ENCODE data around the gene GJA5.

GJA5 gene

GRCh38 chr1:147721716-147722115 lies 38.7 kb downstream of the GJA5 start:
- no peak for DNase-seq (ENCODE audit: low read depth)
- no peak overlapping the region for H3K4me3 ChIP-seq (ENCODE audit: low read depth, low read length)
- TF ChIP-seq, protein P1, sequence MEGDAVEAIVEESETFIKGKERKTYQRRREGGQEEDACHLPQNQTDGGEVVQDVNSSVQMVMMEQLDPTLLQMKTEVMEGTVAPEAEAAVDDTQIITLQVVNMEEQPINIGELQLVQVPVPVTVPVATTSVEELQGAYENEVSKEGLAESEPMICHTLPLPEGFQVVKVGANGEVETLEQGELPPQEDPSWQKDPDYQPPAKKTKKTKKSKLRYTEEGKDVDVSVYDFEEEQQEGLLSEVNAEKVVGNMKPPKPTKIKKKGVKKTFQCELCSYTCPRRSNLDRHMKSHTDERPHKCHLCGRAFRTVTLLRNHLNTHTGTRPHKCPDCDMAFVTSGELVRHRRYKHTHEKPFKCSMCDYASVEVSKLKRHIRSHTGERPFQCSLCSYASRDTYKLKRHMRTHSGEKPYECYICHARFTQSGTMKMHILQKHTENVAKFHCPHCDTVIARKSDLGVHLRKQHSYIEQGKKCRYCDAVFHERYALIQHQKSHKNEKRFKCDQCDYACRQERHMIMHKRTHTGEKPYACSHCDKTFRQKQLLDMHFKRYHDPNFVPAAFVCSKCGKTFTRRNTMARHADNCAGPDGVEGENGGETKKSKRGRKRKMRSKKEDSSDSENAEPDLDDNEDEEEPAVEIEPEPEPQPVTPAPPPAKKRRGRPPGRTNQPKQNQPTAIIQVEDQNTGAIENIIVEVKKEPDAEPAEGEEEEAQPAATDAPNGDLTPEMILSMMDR (IDR thresholded peaks at IDR 0.05; ENCODE audit: control insufficient read depth, extremely low read depth, insufficient read depth) = no peak

DNA sequence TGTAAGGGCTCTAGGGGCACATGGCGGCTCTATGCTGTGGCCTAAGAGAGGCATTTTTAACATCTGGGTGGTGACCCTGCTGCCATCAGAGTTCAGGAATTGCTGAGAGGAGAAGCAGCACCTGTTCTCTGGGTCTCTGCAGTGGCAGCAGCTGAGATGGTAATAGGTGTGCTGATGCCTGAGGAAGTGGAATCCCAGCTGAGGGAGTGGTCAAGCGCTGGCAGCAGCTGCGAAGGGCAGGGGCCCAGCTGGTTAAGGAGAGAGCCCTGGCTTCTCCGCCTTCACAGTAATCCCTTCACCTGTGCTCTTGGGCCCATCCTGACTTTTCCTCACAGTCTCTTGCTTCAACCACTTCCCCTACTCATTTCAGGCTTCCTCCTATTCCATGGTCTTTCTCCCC lies 39.8 kb downstream of the GJA5 start:
- TF ChIP-seq, protein P1 (IDR thresholded peaks at IDR 0.05; ENCODE audit: control insufficient read depth, extremely low read depth, insufficient read depth) = no peak
- DNase-seq (ENCODE audit: low read depth) = no peak
- H3K4me3 ChIP-seq (ENCODE audit: low read depth, low read length) = no peak overlapping the region

GRCh38 chr1:147719711-147720225 lies 40.6 kb downstream of the GJA5 start:
- DNase-seq (ENCODE audit: low read depth) = no peak
- no peak overlapping the region for H3K4me3 ChIP-seq (ENCODE audit: low read depth, low read length)
- TF ChIP-seq, protein P1 (IDR thresholded peaks at IDR 0.05; ENCODE audit: control insufficient read depth, extremely low read depth, insufficient read depth) = no peak

GRCh38 chr1:147719029-147719698 lies 41.2 kb downstream of the GJA5 start:
- TF ChIP-seq, protein P1 (IDR thresholded peaks at IDR 0.05; ENCODE audit: control insufficient read depth, extremely low read depth, insufficient read depth) = no peak
- no peak for DNase-seq (ENCODE audit: low read depth)
- no peak overlapping the region for H3K4me3 ChIP-seq (ENCODE audit: low read depth, low read length)

DNA sequence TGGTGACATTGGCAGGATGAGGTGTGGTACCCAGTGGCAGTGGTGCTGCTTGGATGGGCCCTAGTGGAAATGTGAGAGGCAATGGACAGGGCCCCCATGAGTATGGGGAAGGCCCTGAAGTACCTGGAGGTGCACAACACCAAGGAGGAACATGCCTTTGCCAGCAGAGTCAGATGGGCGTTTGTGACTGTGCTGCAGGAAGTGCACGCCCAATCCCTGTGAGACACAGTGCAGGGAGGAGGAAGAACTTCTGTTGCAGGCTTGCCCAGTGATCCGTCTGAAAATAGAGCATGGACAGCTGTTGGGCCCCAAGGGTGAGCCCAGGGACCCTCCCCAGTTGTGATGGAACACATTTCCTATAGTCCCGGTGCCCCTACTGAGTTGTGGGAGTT lies 42.7 kb downstream of the GJA5 start:
- H3K4me3 ChIP-seq (ENCODE audit: low read depth, low read length) = no peak overlapping the region
- TF ChIP-seq, protein P1 (IDR thresholded peaks at IDR 0.05; ENCODE audit: control insufficient read depth, extremely low read depth, insufficient read depth) = no peak
- no peak for DNase-seq (ENCODE audit: low read depth)

DNA sequence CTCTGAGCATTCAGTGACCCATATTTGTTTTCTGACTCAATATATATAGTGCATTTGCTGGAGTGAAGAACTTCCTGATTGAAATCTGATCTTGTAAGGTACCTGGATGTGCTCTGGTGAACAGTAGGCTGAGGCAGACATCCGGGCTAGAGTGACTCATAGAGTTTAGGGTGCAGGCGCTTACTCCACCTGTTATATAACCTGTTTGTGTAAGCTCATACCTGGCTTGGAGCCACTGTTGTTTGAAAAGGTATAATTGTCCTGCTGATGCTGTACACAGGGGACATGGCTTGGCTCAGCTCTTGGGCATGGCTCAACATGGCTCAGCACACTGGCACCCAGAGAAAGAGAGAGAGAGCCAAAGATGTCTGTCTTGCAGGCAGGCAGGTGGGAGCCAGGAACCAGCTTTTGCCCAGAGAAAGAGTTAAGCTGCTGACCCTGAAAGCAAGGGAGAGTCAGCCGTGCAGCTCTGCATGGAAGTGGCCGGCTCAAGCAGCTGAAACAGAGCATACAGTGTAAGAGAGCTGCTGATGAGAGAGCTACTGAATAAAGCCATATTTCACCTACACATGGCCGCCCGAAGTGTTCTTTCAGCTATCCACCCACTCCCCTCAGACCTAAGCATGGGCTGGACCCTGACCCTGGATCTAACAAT lies 43.2 kb downstream of the GJA5 start:
- DNase-seq (ENCODE audit: low read depth) = peak; percentile 91
- H3K4me3 ChIP-seq (ENCODE audit: low read depth, low read length) = no peak overlapping the region
- TF ChIP-seq, protein P1 (IDR thresholded peaks at IDR 0.05; ENCODE audit: control insufficient read depth, extremely low read depth, insufficient read depth) = no peak
